AG09319 (cell line): Measurements from ENCODE around the gene NPNT.

ENCODE experiments used
- DNase-seq: peaks from one replicate; pipeline ENCODE4 v3.0.0-alpha.2; 2010; ENCODE audit warnings: low read depth; ENCODE audit errors: extremely low read depth
- TF ChIP-seq, protein P1 (sequence below): IDR thresholded peaks from 2 replicates; pipeline ENCODE4 v1.5.1; 2011; ENCODE audit warnings: low read depth, mild to moderate bottlenecking, inconsistent platforms, low read length, moderate library complexity

Gene NPNT

DNA sequence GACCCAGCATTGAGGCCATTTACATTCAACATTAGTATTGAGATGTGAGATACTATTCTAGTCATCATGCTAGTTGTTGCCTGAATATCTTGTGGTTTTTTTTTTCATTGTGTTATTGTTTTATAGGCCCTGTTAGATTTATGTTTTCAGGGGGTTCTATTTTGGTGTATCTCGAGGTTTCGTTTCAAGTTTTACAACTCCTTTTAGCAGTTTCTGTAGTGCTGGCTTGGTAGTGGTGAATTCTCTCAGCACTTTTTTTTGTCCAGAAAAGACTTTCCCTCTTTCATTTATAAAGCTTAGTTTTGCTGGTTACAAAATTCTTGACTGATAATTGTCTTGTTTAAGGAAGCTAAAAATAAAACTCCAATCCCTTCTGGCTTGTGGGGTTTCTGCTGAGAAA, 115.5 kb downstream of the NPNT start:
- DNase-seq, result no peak
- TF ChIP-seq, protein P1, sequence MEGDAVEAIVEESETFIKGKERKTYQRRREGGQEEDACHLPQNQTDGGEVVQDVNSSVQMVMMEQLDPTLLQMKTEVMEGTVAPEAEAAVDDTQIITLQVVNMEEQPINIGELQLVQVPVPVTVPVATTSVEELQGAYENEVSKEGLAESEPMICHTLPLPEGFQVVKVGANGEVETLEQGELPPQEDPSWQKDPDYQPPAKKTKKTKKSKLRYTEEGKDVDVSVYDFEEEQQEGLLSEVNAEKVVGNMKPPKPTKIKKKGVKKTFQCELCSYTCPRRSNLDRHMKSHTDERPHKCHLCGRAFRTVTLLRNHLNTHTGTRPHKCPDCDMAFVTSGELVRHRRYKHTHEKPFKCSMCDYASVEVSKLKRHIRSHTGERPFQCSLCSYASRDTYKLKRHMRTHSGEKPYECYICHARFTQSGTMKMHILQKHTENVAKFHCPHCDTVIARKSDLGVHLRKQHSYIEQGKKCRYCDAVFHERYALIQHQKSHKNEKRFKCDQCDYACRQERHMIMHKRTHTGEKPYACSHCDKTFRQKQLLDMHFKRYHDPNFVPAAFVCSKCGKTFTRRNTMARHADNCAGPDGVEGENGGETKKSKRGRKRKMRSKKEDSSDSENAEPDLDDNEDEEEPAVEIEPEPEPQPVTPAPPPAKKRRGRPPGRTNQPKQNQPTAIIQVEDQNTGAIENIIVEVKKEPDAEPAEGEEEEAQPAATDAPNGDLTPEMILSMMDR, result no peak

DNA sequence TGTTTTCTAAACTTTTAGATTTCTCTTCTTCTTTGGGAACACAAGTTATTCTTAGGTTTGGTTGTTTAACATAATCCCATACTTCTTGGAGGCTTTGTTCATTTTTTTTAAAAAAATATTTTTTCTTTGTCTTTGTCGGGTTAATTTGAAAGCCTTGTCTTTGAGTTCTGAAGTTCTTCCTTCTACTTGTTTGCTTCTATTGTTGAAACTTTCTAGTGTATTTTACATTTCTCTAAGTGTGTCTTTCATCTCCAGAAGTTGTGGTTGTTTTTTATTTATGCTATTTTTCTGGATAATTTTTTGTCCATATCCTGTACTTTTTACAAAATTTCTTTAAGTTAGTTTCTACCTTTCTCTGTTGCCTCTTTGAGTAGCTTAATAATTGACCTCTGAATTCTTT, 116.1 kb downstream of the NPNT start:
- TF ChIP-seq, protein P1, result no peak
- no peak for DNase-seq

DNA sequence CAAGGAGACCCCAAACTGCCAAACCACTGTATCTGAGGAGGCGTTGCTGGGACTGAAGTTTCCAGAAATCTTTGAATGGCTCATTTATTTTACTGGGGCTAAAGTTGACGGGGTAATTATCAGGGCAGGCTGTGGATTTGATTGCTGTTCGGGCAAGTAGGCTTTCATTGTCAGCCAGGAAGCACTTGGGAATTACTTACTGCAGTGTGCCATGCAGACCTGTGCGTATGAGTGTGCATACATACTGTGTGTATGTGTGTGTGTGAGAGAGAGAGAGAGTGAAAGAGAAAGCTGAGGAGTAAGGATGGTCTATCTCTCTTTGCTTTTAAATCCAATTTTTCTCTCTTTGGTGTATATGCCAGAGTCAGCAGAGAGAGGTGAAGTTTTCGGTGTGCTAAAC, 122.7 kb downstream of the NPNT start:
- TF ChIP-seq, protein P1, result no peak
- DNase-seq, result no peak

DNA sequence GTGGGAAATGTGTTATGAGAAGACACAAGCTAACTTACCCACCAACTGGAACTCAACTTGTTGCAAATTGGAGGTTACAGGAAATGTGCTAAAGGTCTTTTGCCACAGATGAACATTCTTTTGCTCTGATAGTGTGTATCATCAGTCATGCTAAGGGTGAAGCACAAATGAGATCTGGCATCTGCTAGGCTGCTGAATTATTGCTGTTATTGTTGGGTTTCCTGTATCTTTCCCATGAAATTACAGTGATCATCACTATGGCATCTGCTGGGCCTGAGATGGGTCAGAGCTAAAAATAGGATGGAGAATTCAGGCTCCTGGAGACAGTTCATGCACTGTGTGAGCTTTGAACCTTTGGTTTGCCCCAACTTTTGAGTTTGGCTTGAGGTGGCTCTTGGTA, 124.5 kb downstream of the NPNT start:
- DNase-seq, result no peak

More for the DNA sequence above, 124.5 kb downstream of the NPNT start:
- TF ChIP-seq, protein P1, result no peak
